VCaP (cell line): ENCODE measurements around the gene PRKCA.
A peak's percentile ranks its signal among the peaks of the same experiment; 100 is the strongest.

Source experiments
- H3K27ac ChIP-seq: fragments of 450-650 bp; 2 replicates; pipeline ENCODE4 v1.5.1; 2017
- CTCF ChIP-seq: fragments of 450-650 bp; conservative IDR thresholded peaks from 2 replicates; pipeline ENCODE4 v1.5.1; 2017; ENCODE audit warnings: mild to moderate bottlenecking, moderate library complexity

PRKCA gene

DNA sequence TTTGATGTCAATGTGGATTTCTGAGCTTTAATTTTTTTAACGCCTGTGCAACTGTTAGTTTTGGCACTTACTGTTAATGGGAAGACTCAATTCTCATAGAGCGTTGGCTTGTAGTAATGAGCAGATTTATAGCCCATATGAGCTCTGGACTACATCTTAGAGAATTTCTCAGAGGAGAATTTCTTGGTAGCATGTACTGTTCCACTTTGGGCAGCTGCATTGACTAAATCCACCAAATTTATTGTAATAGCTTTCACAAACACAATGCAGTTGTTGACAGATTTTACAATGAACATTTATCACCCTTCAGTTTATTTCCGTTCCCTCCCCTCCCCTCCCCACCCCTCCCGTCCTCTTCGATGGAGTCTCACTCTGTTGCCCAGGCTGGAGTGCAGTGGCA lies 193.9 kb downstream of the PRKCA start:
- no peak for TF ChIP-seq CTCF
- H3K27ac ChIP-seq: no peak overlapping the region

DNA sequence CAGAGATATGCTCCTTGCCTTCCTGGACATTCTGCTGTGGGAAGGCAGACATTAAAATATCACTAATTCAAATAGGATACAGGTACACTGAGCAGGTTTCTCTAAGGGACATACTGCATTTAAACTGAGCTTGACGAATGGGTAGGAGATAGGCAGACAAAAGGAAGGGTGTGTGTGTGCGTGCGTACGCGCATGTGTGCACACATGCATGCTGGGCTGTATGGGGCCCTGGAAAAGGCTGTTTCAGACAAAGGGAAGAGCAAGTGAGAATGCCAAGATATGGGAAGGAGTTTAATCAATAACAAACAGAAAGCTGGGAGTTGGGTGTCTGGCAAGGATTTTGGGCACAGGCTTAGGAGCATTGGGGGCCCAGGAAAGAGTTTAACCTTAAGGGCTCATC lies 196.2 kb downstream of the PRKCA start:
- no peak overlapping the region for H3K27ac ChIP-seq
- no peak for TF ChIP-seq CTCF

GRCh38 chr17:66506641-66507040 lies 204.2 kb downstream of the PRKCA start:
- no peak for TF ChIP-seq CTCF
- H3K27ac ChIP-seq: 0 out of 2 replicates have a peak overlapping the region, but pooled peaks have one; percentile 79

- H3K27ac ChIP-seq: peak overlapping the region; percentile 79
- TF ChIP-seq CTCF: no peak
These were observed 204.9 kb downstream of the PRKCA start for GRCh38 chr17:66507103-66507923.

- H3K27ac ChIP-seq: peak overlapping the region; percentile 79
- no peak for TF ChIP-seq CTCF
These were observed 205.8 kb downstream of the PRKCA start for GRCh38 chr17:66507982-66508760.

- no peak for TF ChIP-seq CTCF
- H3K27ac ChIP-seq: peak overlapping the region; percentile 79
These were observed 206.8 kb downstream of the PRKCA start for GRCh38 chr17:66508896-66509844.

GRCh38 chr17:66509926-66510325 lies 207.5 kb downstream of the PRKCA start:
- H3K27ac ChIP-seq: peak overlapping the region; percentile 79
- no peak for TF ChIP-seq CTCF
